GM12891 (cell line): ENCODE results near the gene LAMTOR1.

Experiments used
- POLR2A ChIP-seq: IDR thresholded peaks from 2 replicates; pipeline ENCODE4 v1.6.1; 2011; ENCODE audit warnings: low read depth, low read length, control low read depth
- POLR2AphosphoS5 ChIP-seq: IDR thresholded peaks from 2 replicates; pipeline ENCODE4 v1.6.1; 2011; ENCODE audit warnings: low read depth, low read length, control low read depth
- SPI1 ChIP-seq: IDR thresholded peaks from 2 replicates; pipeline ENCODE4 v1.6.1; 2011; ENCODE audit warnings: low read depth, low read length, control low read depth
- TAF1 ChIP-seq: IDR thresholded peaks from 2 replicates; pipeline ENCODE4 v1.6.1; 2011; ENCODE audit warnings: low read depth, low read length, control low read depth

DNA sequence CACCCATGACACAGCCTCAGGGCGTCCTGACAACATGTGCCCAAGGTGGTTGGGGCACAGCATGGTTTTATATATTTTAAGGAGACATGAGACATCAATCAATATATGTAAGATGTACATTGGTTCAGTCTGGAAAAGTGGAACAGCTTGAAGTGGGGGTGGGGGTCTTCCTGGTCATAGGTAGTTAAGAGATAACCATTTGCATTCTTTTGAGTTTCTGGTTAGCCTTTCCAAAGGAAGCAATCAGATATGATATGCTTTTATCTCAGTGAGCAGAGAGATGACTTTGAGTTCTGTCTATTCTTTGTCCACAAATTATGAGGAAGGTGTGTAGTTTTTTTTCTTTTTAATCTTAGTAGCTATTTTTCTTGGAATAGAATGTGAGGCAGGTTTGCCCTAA lies 19.5 kb upstream of the LAMTOR1 start:
- TF ChIP-seq POLR2AphosphoS5 (no peak), POLR2A (no peak), TAF1 (no peak), SPI1 (no peak)
